Stimulated activated effector memory CD8-positive, alpha-beta T cell treated with anti-CD3 and anti-CD28 coated beads, Interleukin-12 subunit alpha, Interleukin-12 subunit beta, amount 100 ng/mL, for 72 hours (primary cell): ENCODE data around the gene MRPL3.

Experiments used
- ATAC-seq: fragments of 150-1000 bp; cut with Tn5 transposase; 2 replicates; pipeline ENCODE4 v1.10.0; 2021
- DNase-seq, 2 donors: peaks; one replicate each; pipeline ENCODE4 v3.0.0; 2021 to 2022; ENCODE audit warnings: low spot score in 2 of 2
- H3K27ac Mint-ChIP-seq: one replicate; pipeline ENCODE4 v1.8.0; 2022; ENCODE audit warnings: mild to moderate bottlenecking, mixed read lengths
- H3K36me3 Mint-ChIP-seq: one replicate; pipeline ENCODE4 v1.8.0; 2022; ENCODE audit warnings: mild to moderate bottlenecking, mixed read lengths
- H3K4me1 Mint-ChIP-seq: one replicate; pipeline ENCODE4 v1.8.0; 2022; ENCODE audit warnings: mixed read lengths
- H3K4me3 Mint-ChIP-seq: one replicate; pipeline ENCODE4 v1.8.0; 2022; ENCODE audit warnings: mild to moderate bottlenecking, mixed read lengths
- H3K9me3 Mint-ChIP-seq: one replicate; pipeline ENCODE4 v1.8.0; 2022; ENCODE audit warnings: mixed read lengths

The MRPL3 gene

DNA sequence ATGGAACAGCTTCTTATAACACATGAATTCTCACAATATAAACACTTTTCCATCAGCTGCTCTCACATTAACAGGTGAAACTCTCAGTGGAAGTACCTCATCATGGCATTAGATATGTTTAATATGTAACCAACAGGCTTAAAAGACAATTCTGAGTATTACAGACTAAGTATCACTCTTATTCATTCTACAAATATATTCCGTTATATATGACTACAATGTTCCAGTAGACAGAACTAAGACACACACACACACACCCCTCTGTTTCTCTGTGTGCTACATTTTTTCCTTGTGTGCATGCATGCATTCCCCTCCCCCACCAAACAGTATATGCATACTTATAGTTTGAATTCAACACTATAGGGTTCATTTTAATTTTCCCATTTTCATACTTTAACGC, 32.4 kb downstream of the MRPL3 start:
- Mint-ChIP-seq H3K27ac (peak overlapping the region; percentile 19), H3K9me3 (no peaks in the 10 kb centered on the region)
- ATAC-seq = peak; percentile 60

GRCh38 chr3:131458653-131459052, 44.1 kb downstream of the MRPL3 start:
- Mint-ChIP-seq H3K4me1 (no peaks in the 10 kb centered on the region), H3K4me3 (no peak overlapping the region), H3K36me3 (peaks cover 42% of the 10 kb centered on the region), H3K9me3 (no peaks in the 10 kb centered on the region), H3K27ac (no peak overlapping the region)
- no peak for DNase-seq
- no peak for ATAC-seq

More for the DNA sequence above, 32.4 kb downstream of the MRPL3 start:
- no peak for DNase-seq
- peaks cover 70% of the 10 kb centered on the region for H3K36me3 Mint-ChIP-seq
- H3K4me1 Mint-ChIP-seq = peaks cover 21% of the 10 kb centered on the region
- no peak overlapping the region for H3K4me3 Mint-ChIP-seq

DNA sequence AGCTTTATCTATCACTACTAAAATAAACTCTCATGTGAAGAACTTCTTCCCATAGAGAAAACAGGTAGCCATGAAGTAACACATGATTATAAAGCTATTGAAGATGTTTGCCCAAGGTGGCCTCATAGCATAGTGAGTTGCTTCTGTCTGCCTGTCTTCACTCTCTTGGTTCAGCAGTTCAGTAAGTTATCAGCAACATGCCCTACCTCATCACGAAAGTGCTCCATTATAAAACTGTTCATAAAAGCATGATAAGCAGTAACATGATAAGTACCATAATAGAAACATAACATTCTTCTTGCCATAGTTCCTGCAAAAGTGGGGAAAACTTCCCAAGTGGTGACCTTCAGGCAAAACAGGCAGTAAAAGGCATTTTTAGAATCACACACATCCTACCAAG, 45.6 kb downstream of the MRPL3 start:
- no peak for DNase-seq
- no peak for ATAC-seq
- H3K9me3 Mint-ChIP-seq = no peaks in the 10 kb centered on the region
- H3K4me3 Mint-ChIP-seq = no peak overlapping the region
- no peaks in the 10 kb centered on the region for H3K4me1 Mint-ChIP-seq
- H3K36me3 Mint-ChIP-seq = peaks cover 28% of the 10 kb centered on the region
- no peak overlapping the region for H3K27ac Mint-ChIP-seq

DNA sequence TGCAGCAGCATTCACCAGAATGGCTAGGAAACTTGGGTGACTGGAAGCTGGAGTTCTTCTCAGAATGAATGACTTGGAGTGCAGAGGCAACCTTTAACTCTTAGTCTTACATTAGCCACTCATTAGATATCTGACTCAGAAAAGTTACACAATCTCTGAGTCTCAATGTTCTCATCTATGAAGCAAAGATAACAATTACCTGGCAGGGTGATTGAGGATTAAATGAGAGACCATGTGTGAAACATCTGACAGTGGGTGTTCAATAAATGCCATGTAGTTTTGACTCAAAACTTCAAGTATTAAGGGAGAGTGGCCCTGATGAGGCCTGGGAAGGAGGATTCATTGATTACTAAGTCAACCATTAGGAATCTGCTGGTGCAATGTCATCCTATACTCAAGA, 48.3 kb downstream of the MRPL3 start:
- Mint-ChIP-seq H3K36me3 (peaks cover 10% of the 10 kb centered on the region), H3K4me1 (no peaks in the 10 kb centered on the region), H3K27ac (no peak overlapping the region), H3K9me3 (no peaks in the 10 kb centered on the region), H3K4me3 (no peak overlapping the region)
- DNase-seq (no peak), ATAC-seq (no peak)

DNA sequence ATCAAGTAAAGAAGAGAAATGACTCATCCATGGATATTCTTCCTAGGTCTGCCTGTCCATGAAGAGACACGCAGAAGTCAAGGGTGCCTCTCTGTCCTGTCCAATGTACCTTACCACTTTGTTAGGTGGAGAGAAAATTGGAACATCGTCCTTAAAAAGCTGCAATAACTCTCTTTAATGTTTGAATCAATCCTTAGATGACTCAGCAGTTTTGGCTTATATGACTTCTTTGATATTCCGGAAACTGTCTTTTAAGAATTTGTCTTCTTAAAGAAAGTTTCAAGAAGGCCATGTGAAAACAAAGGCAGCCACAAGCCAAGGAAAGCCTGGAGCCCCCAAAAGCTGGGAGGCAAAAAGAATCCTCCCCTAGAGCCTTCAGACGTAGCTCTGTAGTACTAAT, 49.2 kb downstream of the MRPL3 start:
- H3K9me3 Mint-ChIP-seq = no peaks in the 10 kb centered on the region
- DNase-seq (no peak), ATAC-seq (no peak)
- H3K4me1 Mint-ChIP-seq = no peaks in the 10 kb centered on the region
- no peak overlapping the region for H3K27ac Mint-ChIP-seq
- no peaks in the 10 kb centered on the region for H3K36me3 Mint-ChIP-seq
- H3K4me3 Mint-ChIP-seq = no peak overlapping the region

DNA sequence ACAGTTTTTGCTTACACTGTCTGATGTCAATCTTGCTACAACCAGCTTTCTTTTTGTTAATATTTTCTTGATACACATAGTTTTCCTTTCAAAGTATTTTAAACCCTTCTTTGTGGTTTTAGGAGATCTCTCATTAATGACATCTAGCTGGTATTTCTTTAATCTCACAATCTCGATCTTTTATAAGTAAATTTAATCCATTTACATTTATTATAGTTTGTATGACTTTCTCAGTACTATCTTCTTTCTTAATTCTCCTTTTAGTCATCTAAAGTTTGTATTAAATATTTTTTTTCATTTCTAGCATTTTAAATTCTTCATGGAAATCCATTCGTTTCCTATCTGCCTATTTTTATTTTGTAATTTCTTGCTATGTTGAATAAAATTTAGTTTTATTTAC, 55.4 kb downstream of the MRPL3 start:
- no peaks in the 10 kb centered on the region for H3K36me3 Mint-ChIP-seq
- no peak overlapping the region for H3K27ac Mint-ChIP-seq

DNA sequence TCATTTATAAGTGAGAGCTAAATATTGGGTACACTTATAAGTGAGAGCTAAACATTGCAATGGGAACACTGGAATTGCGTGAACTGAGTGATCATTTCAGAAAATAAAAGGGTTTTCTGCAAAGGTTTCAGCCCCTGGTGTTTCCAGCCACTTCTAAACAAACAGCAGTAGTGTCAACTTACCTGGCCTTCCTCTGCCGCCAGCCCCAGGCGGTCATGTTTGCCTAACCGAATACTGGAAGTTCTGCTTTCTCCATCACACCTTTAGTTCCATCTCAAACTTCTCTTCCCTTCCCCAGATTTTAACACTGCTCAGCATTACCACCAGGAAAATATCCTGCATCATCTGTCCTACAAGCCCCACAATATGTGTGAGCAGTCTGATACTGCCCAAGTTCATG, 58.6 kb downstream of the MRPL3 start:
- no peaks in the 10 kb centered on the region for H3K4me1 Mint-ChIP-seq
- DNase-seq = no peak
- H3K9me3 Mint-ChIP-seq = peaks cover 6% of the 10 kb centered on the region
- H3K27ac Mint-ChIP-seq = no peak overlapping the region
- ATAC-seq = no peak
- H3K36me3 Mint-ChIP-seq = no peaks in the 10 kb centered on the region
- H3K4me3 Mint-ChIP-seq = no peak overlapping the region

More for the DNA sequence above, 55.4 kb downstream of the MRPL3 start:
- DNase-seq (no peak), ATAC-seq (no peak)
- no peak overlapping the region for H3K4me3 Mint-ChIP-seq
- no peaks in the 10 kb centered on the region for H3K4me1 Mint-ChIP-seq
- peaks cover 6% of the 10 kb centered on the region for H3K9me3 Mint-ChIP-seq

DNA sequence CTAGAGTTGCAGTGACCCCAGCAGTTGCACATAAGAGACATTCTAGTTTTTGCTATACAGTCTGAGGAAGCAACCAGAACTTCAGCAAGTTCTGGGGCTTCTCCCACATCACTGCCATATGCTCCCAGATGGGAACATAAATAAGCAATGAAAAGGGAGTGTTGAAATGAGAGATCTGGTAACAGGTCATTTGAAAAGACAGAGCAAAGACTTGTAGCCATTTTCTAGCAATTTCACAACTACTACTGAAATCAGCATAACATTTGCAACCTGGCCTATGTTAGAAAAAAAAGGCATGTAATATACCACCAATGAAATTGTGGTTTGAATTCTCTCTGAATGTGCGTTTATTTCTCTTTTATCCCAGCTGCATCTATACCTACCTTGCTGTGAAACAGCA, 63.7 kb downstream of the MRPL3 start:
- ATAC-seq = no peak
- no peak for DNase-seq
- no peaks in the 10 kb centered on the region for H3K9me3 Mint-ChIP-seq
- no peaks in the 10 kb centered on the region for H3K4me1 Mint-ChIP-seq
- H3K27ac Mint-ChIP-seq = no peak overlapping the region
- no peaks in the 10 kb centered on the region for H3K36me3 Mint-ChIP-seq
- H3K4me3 Mint-ChIP-seq = no peak overlapping the region

DNA sequence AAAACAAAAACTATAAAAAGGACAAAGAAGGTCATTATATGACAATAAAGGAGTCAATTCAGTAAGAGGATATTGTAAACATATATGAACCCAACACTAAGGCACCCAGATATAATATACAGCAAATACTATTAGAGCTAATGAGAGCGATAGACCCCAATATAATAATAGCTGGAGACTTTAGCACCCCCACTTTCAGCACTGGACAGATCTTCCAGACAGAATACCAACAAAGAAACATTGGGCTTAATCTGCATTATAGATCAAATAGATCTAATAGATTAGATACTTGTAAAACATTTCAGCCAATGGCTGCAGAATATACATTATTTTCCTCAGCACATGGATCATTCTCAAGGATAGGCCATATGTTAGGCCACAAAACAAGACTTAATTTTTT, 67.8 kb downstream of the MRPL3 start:
- no peak overlapping the region for H3K4me3 Mint-ChIP-seq
- no peaks in the 10 kb centered on the region for H3K9me3 Mint-ChIP-seq
- no peak overlapping the region for H3K27ac Mint-ChIP-seq
- no peak for ATAC-seq
- no peaks in the 10 kb centered on the region for H3K4me1 Mint-ChIP-seq
- H3K36me3 Mint-ChIP-seq = no peaks in the 10 kb centered on the region
- DNase-seq = no peak

DNA sequence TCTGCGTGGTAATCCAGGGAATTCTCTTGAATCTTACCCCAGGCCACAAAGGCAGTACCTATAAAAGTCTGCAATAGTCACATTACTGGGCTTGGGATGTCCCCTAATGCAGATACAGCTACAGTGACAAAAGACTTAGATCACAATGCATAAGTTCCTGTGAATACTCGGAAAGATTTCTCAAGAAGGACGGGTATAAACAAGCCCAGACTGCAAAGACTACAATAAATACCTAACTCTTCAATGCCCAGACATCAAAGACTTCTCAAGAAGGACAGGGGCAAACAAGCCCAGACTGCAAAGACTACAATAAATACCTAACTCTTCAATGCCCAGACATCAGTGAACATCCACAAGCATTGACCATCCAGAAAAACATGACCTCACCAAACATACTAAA, 70.3 kb downstream of the MRPL3 start:
- H3K9me3 Mint-ChIP-seq = no peaks in the 10 kb centered on the region
- no peak overlapping the region for H3K4me3 Mint-ChIP-seq
- no peak for ATAC-seq
- no peak for DNase-seq
- H3K36me3 Mint-ChIP-seq = no peaks in the 10 kb centered on the region
- H3K27ac Mint-ChIP-seq = no peak overlapping the region
- H3K4me1 Mint-ChIP-seq = no peaks in the 10 kb centered on the region

- no peak for DNase-seq
- ATAC-seq = no peak
- no peaks in the 10 kb centered on the region for H3K4me1 Mint-ChIP-seq
- no peaks in the 10 kb centered on the region for H3K36me3 Mint-ChIP-seq
- H3K9me3 Mint-ChIP-seq = no peaks in the 10 kb centered on the region
- H3K27ac Mint-ChIP-seq = no peak overlapping the region
- no peak overlapping the region for H3K4me3 Mint-ChIP-seq
Observed at GRCh38 chr3:131431754-131432153, 71.0 kb downstream of the MRPL3 start.

DNA sequence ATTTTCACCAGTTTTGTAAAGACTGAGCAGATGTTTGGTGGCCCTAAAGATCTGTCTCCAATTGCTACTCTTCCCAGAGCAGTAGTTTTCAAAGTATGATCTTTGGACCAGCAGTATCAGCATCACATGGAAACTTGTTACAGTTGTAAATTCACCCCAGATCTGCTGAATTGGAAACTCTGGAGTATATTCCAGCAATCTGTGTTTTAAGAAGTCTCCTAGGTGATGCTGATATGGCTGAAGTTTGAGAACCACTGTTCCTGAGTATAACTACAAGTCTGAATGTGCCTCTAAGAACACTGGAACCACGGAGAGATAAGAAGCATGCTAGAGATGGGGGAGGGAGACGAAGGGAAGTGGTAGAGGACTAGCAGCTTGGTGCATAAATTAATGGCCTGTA, 75.5 kb downstream of the MRPL3 start:
- H3K27ac Mint-ChIP-seq = no peak overlapping the region
- ATAC-seq = no peak
- no peak overlapping the region for H3K4me3 Mint-ChIP-seq
- H3K4me1 Mint-ChIP-seq = no peaks in the 10 kb centered on the region
- no peak for DNase-seq
- H3K9me3 Mint-ChIP-seq = no peaks in the 10 kb centered on the region
- no peaks in the 10 kb centered on the region for H3K36me3 Mint-ChIP-seq

- no peaks in the 10 kb centered on the region for H3K4me1 Mint-ChIP-seq
- peaks cover 4% of the 10 kb centered on the region for H3K9me3 Mint-ChIP-seq
- no peak for DNase-seq
- H3K36me3 Mint-ChIP-seq = no peaks in the 10 kb centered on the region
- no peak for ATAC-seq
- no peak overlapping the region for H3K4me3 Mint-ChIP-seq
- H3K27ac Mint-ChIP-seq = no peak overlapping the region
Observed at GRCh38 chr3:131421957-131422498, 80.7 kb downstream of the MRPL3 start.

DNA sequence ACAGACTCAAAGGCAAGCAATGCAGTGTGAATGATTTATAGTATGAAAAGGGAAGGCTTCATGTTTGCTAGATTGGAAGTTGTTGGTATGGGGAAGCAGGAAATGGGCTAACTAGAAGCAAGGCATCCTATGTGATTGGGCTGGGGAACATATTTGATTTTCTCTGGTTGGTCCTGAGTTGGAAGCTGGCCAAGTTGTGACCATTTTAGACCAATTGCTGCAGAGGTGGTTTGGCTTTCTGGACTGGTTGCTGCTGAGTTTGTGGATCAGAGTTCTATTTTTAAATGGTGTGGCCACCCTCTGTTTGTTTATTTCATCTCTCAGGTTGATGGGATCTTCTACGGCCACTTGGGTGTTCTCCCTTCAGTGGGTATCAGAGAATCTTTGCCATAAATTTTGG, 81.5 kb downstream of the MRPL3 start:
- ATAC-seq (no peak), DNase-seq (no peak)
- Mint-ChIP-seq H3K36me3 (no peaks in the 10 kb centered on the region), H3K27ac (no peak overlapping the region), H3K4me1 (no peaks in the 10 kb centered on the region), H3K4me3 (no peak overlapping the region), H3K9me3 (peaks cover 4% of the 10 kb centered on the region)

- ATAC-seq (no peak), DNase-seq (no peak)
- peaks cover 10% of the 10 kb centered on the region for H3K9me3 Mint-ChIP-seq
- H3K4me3 Mint-ChIP-seq = no peak overlapping the region
- no peak overlapping the region for H3K27ac Mint-ChIP-seq
- H3K4me1 Mint-ChIP-seq = no peaks in the 10 kb centered on the region
- H3K36me3 Mint-ChIP-seq = no peaks in the 10 kb centered on the region
Observed at GRCh38 chr3:131417751-131418150, 85.0 kb downstream of the MRPL3 start.
